SK-N-SH (cell line): ENCODE data around the gene UBXN2A. TPM values are rescaled to one million over a fixed set of nuclear protein-coding genes. Genes with fewer than 3 reads are reported as not detected.

ENCODE experiments used
- CTCF ChIA-PET: fragments of 300-600, 350-600 bp; formaldehyde crosslinking; extraction: SDS; loops from one replicate; lab custom pipeline; 2021; lab: Yijun Ruan, JAX
- POLR2A ChIA-PET: fragments of 350-600 bp; sonication (Branson Sonifier 250); formaldehyde crosslinking; extraction: SDS; loops from one replicate; lab custom pipeline; 2020; ENCODE audit warnings: antibody characterized with exemption, inconsistent platforms; lab: Yijun Ruan, JAX
- DNase-seq: peaks from one replicate; pipeline ENCODE4 v3.0.0; 2012
- H2AFZ ChIP-seq: fragments of 200-600 bp; sonication (generic); 2 replicates; pipeline ENCODE4 v1.8.1; 2016; ENCODE audit warnings: antibody characterized with exemption, mild to moderate bottlenecking, low read depth
- H3F3A ChIP-seq: fragments of 200-600 bp; sonication (generic); replicated peaks from 2 replicates; pipeline ENCODE3; 2016; ENCODE audit warnings: antibody characterized with exemption, mild to moderate bottlenecking; ENCODE audit not compliant: insufficient read depth
- H3K27ac ChIP-seq, 2 experiments: fragments of 200-500 bp in 1 of 2; fragments of 200-600 bp in 1 of 2; sonication (Bioruptor generic) in 1 of 2; sonication (generic), shearing (Covaris generic) in 1 of 2; 2 replicates each; pipeline versions ENCODE4 v1.5.1 to v1.6.1; 2014 to 2016; ENCODE audit warnings: low read depth in 2 of 2, inconsistent platforms in 1 of 2, low read length in 1 of 2, mild to moderate bottlenecking in 1 of 2, mixed read lengths in 1 of 2
- H3K27me3 ChIP-seq: fragments of 200-600 bp; sonication (generic), shearing (Covaris generic); 2 replicates; pipeline ENCODE4 v1.6.1; 2016; ENCODE audit warnings: mixed run types; ENCODE audit not compliant: insufficient read depth
- H3K36me3 ChIP-seq, 2 experiments: fragments of 200-500 bp in 1 of 2; fragments of 200-600 bp in 1 of 2; sonication (Bioruptor generic) in 1 of 2; sonication (generic) in 1 of 2; replicated peaks in 1 of 2; 2 replicates each; pipeline versions ENCODE3 to v1.5.1; 2014 to 2016; ENCODE audit warnings: low read length in 1 of 2, mild to moderate bottlenecking in 1 of 2; ENCODE audit not compliant: insufficient read depth in 2 of 2, control insufficient read depth in 1 of 2
- H3K4me1 ChIP-seq, 2 experiments: fragments of 200-500 bp in 1 of 2; fragments of 200-600 bp in 1 of 2; sonication (Bioruptor generic) in 1 of 2; sonication (generic), shearing (Covaris generic) in 1 of 2; 2 replicates each; pipeline versions ENCODE4 v1.5.1 to v1.6.1; 2014 to 2016; ENCODE audit warnings: low read depth in 1 of 2, low read length in 1 of 2, mixed run types in 1 of 2; ENCODE audit not compliant: insufficient read depth in 2 of 2, control insufficient read depth in 1 of 2
- H3K4me2 ChIP-seq: fragments of 200-600 bp; sonication (generic), shearing (Covaris generic); 2 replicates; pipeline ENCODE4 v1.6.1; 2017; ENCODE audit warnings: mixed run types
- H3K4me3 ChIP-seq, 2 experiments: fragments of 200-500 bp in 1 of 2; fragments of 200-600 bp in 1 of 2; sonication (Bioruptor generic) in 1 of 2; sonication (generic), shearing (Covaris generic) in 1 of 2; 2 replicates each; pipeline versions ENCODE4 v1.5.1 to v1.8.1; 2014 to 2016; ENCODE audit warnings: low read depth in 2 of 2, inconsistent platforms in 1 of 2, low read length in 1 of 2, mild to moderate bottlenecking in 1 of 2, mixed read lengths in 1 of 2, moderate library complexity in 1 of 2
- H3K79me2 ChIP-seq: fragments of 200-600 bp; sonication (generic); 2 replicates; pipeline ENCODE4 v1.8.1; 2017; ENCODE audit warnings: mild to moderate bottlenecking; ENCODE audit not compliant: insufficient read depth
- H3K9ac ChIP-seq: fragments of 200-600 bp; sonication (generic); 2 replicates; pipeline ENCODE4 v1.6.1; 2017; ENCODE audit warnings: mixed run types
- H3K9me2 ChIP-seq: fragments of 200-600 bp; sonication (generic); 2 replicates; pipeline ENCODE4 v1.6.1; 2017; ENCODE audit warnings: mixed run types
- H3K9me3 ChIP-seq: fragments of 200-600 bp; sonication (generic); 2 replicates; pipeline ENCODE4 v1.6.1; 2017; ENCODE audit warnings: mixed run types, mild to moderate bottlenecking, moderate library complexity
- H4K20me1 ChIP-seq: fragments of 200-600 bp; sonication (generic); 2 replicates; pipeline ENCODE4 v1.6.1; 2017; ENCODE audit warnings: mild to moderate bottlenecking, mixed run types; ENCODE audit not compliant: insufficient read depth
- EP300 ChIP-seq, 2 experiments: IDR thresholded peaks; 2 replicates each; pipeline versions ENCODE4 v1.4.0 to v1.6.1; 2012; ENCODE audit warnings: borderline replicate concordance in 1 of 2, low read depth in 1 of 2, low read length in 1 of 2
- FOSL2 ChIP-seq: IDR thresholded peaks from 2 replicates; pipeline ENCODE4 v1.4.0; 2012; ENCODE audit warnings: low read depth, mild to moderate bottlenecking, moderate library complexity, borderline replicate concordance
- FOXJ3 ChIP-seq: sonication (generic); formaldehyde crosslinking; IDR thresholded peaks from 2 replicates; pipeline ENCODE4 v1.5.1; 2020; ENCODE audit warnings: mild to moderate bottlenecking, missing genetic modification reagents
- IRF3 ChIP-seq: fragments of 150-350 bp; IDR thresholded peaks from 2 replicates; pipeline ENCODE4 v1.6.1; 2016; ENCODE audit warnings: mild to moderate bottlenecking, low read depth, low read length
- JUND ChIP-seq: IDR thresholded peaks from 2 replicates; pipeline ENCODE4 v1.4.0; 2012
- MEF2A ChIP-seq: IDR thresholded peaks from 2 replicates; pipeline ENCODE4 v1.4.0; 2012; ENCODE audit warnings: low read depth, borderline replicate concordance
- RAD21 ChIP-seq: IDR thresholded peaks from 2 replicates; pipeline ENCODE4 v1.6.1; 2012; ENCODE audit warnings: mild to moderate bottlenecking, low read length
- RCOR1 ChIP-seq: fragments of 150-350 bp; IDR thresholded peaks from 2 replicates; pipeline ENCODE4 v1.6.1; 2017; ENCODE audit warnings: antibody characterized with exemption, low read length
- RXRA ChIP-seq: IDR thresholded peaks from 2 replicates; pipeline ENCODE4 v1.4.0; 2012; ENCODE audit warnings: low read depth, mild to moderate bottlenecking, borderline replicate concordance
- SIN3A ChIP-seq: IDR thresholded peaks from 2 replicates; pipeline ENCODE4 v1.6.1; 2012; ENCODE audit warnings: low read depth, mild to moderate bottlenecking, low read length, moderate library complexity, borderline replicate concordance
- SMC3 ChIP-seq: IDR thresholded peaks from 2 replicates; pipeline ENCODE4 v1.6.1; 2012; ENCODE audit warnings: low read depth, low read length, improper control_type of control experiment
- USF2 ChIP-seq: fragments of 150-350 bp; IDR thresholded peaks from 2 replicates; pipeline ENCODE4 v1.6.1; 2017; ENCODE audit warnings: antibody characterized with exemption, low read length, low read depth, borderline replicate concordance
- ZBTB33 ChIP-seq: IDR thresholded peaks from 2 replicates; pipeline ENCODE4 v1.4.0; 2012; ENCODE audit warnings: low read depth, borderline replicate concordance
- WGBS: methylation state at CpG from one replicate; pipeline ENCODE4 v1.1.6; 2017; ENCODE audit warnings: low lambda C conversion rate; 5-methylcytosine and 5-hydroxymethylcytosine counted together
- polyA plus RNA-seq, 3 experiments: library from polyadenylated mRNA; depleted of rRNA; stranded (reverse); fragments of >200 nt; gene quantifications; 2 replicates each; pipeline ENCODE4 v1.2.3, GENCODE V29; 2012
- TF ChIP-seq, protein P1 (sequence below): IDR thresholded peaks from 2 replicates; pipeline ENCODE4 v1.4.0; 2012; ENCODE audit warnings: low read depth, borderline replicate concordance
- TF ChIP-seq, protein P2 (sequence below): IDR thresholded peaks from 2 replicates; pipeline ENCODE4 v1.4.0; 2012; ENCODE audit warnings: low read depth

Gene UBXN2A
- polyA plus RNA-seq, 1 of the 3 experiments (the other 2 are of a cell fraction): 5.8 TPM

DNA sequence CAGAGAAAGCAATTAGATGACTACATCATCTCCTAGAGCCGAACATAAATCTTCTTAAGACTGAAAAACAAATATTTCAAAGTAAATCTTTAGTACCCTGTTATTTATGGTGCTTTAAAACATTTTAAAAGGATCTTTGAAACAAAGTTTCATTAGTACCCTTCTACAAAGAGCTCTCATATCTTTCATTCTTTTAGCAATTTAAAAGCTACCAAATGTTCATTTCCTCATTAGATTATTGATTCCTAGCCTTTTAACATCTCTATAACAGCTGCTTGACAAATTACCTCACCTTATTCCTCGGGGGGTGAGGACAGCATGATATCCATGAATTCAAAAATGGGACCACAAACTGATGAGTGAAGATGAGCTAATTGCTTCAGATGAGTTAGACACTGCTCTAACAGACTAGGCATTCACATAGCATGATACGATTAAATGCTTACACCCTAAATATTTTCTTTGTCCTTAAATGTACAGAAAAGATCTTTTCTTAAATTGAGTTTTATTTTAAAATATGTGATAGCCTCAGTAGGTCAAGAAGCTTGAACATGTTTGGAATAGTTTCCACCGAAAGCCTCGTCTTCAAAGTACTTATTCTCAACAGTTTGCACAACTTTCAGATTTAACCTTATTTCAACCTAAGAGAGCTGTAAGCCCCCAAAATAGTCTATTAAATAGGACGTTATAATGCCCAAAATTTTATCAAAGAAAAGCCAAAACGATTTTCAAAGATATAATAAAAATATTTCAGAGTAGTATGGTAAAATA lies 15.5 kb upstream of the UBXN2A start:
- Histone ChIP-seq H3K9me2 (no peaks in the 10 kb centered on the region), H3F3A (peaks cover 20% of the 10 kb centered on the region), H3K4me2 (peak overlapping the region; percentile 77), H4K20me1 (peaks cover 19% of the 10 kb centered on the region), H3K27me3 (no peaks in the 10 kb centered on the region), H3K9me3 (no peaks in the 10 kb centered on the region), H3K4me1 (peaks cover 8 to 13% of the 10 kb centered on the region in 2 experiments; a peak in 3 of 4 replicates), H3K27ac (peak overlapping the region in 1 of 2 experiments; percentile 94; a peak in 2 of 4 replicates), H3K79me2 (peaks cover 89% of the 10 kb centered on the region), H3K36me3 (no peaks in the 10 kb centered on the region), H3K9ac (peak overlapping the region; percentile 96), H3K4me3 (peak overlapping the region; percentile 84 to 97), H2AFZ (no peak overlapping the region)
- ChIA-PET POLR2A (interaction anchor here (0.7 to 3.8 kb wide), 3 partner anchors 101 to 289 kb away, joined by 3 to 66 read pairs (median 21); partner anchors contain the start of gene TP53I3), CTCF (interaction anchor here (0.9 to 6.6 kb wide), 12 partner anchors 15 to 466 kb away, joined by 3 to 75 read pairs (median 11); partner anchors contain the start of genes SF3B6, TP53I3 and UBXN2A)
- no peak for DNase-seq
- WGBS: 43% methylated on average over 7 of the region's 7 CpGs
- TF ChIP-seq RCOR1 (no peak), SMC3 (no peak), IRF3 (no peak), FOXJ3 (CRISPR knock-in tag) (no peak), USF2 (no peak), RAD21 (no peak), JUND (no peak), FOSL2 (no peak), MEF2A (no peak), ZBTB33 (no peak), SIN3A (no peak), RXRA (no peak), EP300 (IDR thresholded peaks at IDR 0.05; ENCODE audit: borderline replicate concordance in 1 of 2, low read depth in 1 of 2, low read length in 1 of 2) (no peak)
- TF ChIP-seq, protein P1, sequence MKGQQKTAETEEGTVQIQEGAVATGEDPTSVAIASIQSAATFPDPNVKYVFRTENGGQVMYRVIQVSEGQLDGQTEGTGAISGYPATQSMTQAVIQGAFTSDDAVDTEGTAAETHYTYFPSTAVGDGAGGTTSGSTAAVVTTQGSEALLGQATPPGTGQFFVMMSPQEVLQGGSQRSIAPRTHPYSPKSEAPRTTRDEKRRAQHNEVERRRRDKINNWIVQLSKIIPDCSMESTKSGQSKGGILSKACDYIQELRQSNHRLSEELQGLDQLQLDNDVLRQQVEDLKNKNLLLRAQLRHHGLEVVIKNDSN: no peak
- TF ChIP-seq, protein P2, sequence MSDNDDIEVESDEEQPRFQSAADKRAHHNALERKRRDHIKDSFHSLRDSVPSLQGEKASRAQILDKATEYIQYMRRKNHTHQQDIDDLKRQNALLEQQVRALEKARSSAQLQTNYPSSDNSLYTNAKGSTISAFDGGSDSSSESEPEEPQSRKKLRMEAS: no peak
